ENCODE measurements around the gene AQP1. TPM values are rescaled to one million over a fixed set of nuclear protein-coding genes. Genes with fewer than 3 reads are reported as not detected.

Gene AQP1
- total and polyA plus RNA-seq, 2 experiments from 2014 or later: 35.6 to 51.1 TPM

GRCh38 chr7:30906515-30907240 lies 5.0 kb upstream of the AQP1 start:
- Histone ChIP-seq H3K27me3 (no peaks in the 10 kb centered on the region), H3K27ac (no peak overlapping the region), H3K9me3 (ENCODE audit: low read depth) (no peaks in the 10 kb centered on the region), H3K36me3 (no peaks in the 10 kb centered on the region), H3K4me3 (no peak overlapping the region), H3K4me1 (ENCODE audit: low read depth) (peaks cover 9% of the 10 kb centered on the region)
- DNase-seq (ENCODE audit: low read depth in 1 of 2, low spot score in 1 of 2): peak in 1 of 2 donors; percentile 41
- TF ChIP-seq, protein P1, sequence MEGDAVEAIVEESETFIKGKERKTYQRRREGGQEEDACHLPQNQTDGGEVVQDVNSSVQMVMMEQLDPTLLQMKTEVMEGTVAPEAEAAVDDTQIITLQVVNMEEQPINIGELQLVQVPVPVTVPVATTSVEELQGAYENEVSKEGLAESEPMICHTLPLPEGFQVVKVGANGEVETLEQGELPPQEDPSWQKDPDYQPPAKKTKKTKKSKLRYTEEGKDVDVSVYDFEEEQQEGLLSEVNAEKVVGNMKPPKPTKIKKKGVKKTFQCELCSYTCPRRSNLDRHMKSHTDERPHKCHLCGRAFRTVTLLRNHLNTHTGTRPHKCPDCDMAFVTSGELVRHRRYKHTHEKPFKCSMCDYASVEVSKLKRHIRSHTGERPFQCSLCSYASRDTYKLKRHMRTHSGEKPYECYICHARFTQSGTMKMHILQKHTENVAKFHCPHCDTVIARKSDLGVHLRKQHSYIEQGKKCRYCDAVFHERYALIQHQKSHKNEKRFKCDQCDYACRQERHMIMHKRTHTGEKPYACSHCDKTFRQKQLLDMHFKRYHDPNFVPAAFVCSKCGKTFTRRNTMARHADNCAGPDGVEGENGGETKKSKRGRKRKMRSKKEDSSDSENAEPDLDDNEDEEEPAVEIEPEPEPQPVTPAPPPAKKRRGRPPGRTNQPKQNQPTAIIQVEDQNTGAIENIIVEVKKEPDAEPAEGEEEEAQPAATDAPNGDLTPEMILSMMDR (IDR thresholded peaks at IDR 0.05; ENCODE audit: low read depth, low read length): no peak

DNA sequence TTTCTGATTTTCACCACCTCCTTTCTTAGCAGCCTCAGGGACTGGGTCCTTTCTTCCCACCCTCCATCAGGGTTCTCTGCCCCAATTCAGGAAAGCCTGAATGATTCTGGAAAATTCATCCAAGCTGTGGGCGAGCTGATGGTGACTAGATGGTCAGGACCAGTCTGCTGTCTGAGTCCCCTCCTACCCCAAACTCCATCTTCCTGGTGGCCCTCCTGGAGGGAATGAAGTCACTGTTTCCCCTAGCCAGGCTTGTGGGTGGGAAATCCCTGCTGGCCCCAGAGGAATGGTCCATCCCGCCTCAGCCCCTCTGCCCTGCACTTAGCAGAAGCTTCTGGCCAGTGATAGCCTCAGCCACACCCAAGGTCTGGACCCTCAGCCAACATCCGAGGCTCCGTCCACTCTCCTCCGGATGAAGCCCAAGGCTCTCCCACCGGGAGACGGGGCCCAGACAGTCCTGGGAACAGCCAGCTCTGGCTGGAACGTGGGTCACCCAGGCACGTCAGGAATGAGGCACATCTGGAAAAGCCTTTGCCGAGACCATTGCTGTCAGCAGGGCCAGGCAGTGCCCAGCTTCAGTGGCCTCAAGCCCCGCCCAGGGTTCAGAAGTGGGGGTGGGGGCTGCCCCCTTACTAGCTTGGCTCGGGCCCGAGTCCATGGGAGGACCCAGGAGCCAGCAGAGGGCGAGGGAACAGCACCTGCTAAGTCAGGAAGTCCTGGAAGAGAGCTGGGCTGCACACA lies 4.0 kb upstream of the AQP1 start:
- TF ChIP-seq, protein P1 (IDR thresholded peaks at IDR 0.05; ENCODE audit: low read depth, low read length): no peak
- no peak overlapping the region for H3K4me3 ChIP-seq
- no peaks in the 10 kb centered on the region for H3K9me3 ChIP-seq (ENCODE audit: low read depth)
- no peak for DNase-seq (ENCODE audit: low read depth in 1 of 2, low spot score in 1 of 2)
- H3K4me1 ChIP-seq (ENCODE audit: low read depth): peaks cover 19% of the 10 kb centered on the region
- no peaks in the 10 kb centered on the region for H3K36me3 ChIP-seq
- H3K27me3 ChIP-seq: no peaks in the 10 kb centered on the region
- H3K27ac ChIP-seq: no peak overlapping the region

DNA sequence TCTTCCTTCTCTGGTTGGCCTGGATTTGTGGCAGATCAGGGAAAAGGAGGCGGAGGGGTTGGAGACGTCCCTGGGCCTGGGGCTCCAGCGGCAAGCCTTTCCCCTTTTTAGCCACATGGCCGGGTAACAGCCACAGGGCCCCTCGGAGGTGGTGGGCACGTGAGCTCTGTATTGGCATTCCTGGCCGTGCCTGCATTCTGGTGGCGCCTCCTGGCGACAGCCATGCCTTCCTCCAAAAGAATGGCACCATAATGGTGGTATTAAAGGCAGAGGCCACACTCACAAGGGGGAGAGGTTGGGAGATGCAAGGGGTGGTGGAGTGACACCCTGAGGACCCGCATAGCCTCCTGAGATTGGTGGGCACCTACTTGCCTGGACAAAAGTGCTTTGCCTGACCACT lies 3.0 kb upstream of the AQP1 start:
- TF ChIP-seq, protein P1 (IDR thresholded peaks at IDR 0.05; ENCODE audit: low read depth, low read length): no peak
- Histone ChIP-seq H3K4me3 (no peak overlapping the region), H3K27me3 (no peaks in the 10 kb centered on the region), H3K4me1 (ENCODE audit: low read depth) (peaks cover 29% of the 10 kb centered on the region), H3K36me3 (no peaks in the 10 kb centered on the region), H3K9me3 (ENCODE audit: low read depth) (no peaks in the 10 kb centered on the region), H3K27ac (no peak overlapping the region)
- DNase-seq (ENCODE audit: low read depth in 1 of 2, low spot score in 1 of 2): peak in 1 of 2 donors; percentile 41

GRCh38 chr7:30909431-30909830 lies 2.2 kb upstream of the AQP1 start:
- TF ChIP-seq, protein P1 (IDR thresholded peaks at IDR 0.05; ENCODE audit: low read depth, low read length): no peak
- Histone ChIP-seq H3K9me3 (ENCODE audit: low read depth) (no peaks in the 10 kb centered on the region), H3K36me3 (no peaks in the 10 kb centered on the region), H3K4me1 (ENCODE audit: low read depth) (peaks cover 36% of the 10 kb centered on the region), H3K27me3 (no peaks in the 10 kb centered on the region), H3K27ac (no peak overlapping the region), H3K4me3 (no peak overlapping the region)
- DNase-seq (ENCODE audit: low read depth in 1 of 2, low spot score in 1 of 2): no peak

- H3K4me1 ChIP-seq (ENCODE audit: low read depth): peaks cover 47% of the 10 kb centered on the region
- no peak overlapping the region for H3K27ac ChIP-seq
- H3K4me3 ChIP-seq: no peak overlapping the region
- no peaks in the 10 kb centered on the region for H3K27me3 ChIP-seq
- H3K9me3 ChIP-seq (ENCODE audit: low read depth): no peaks in the 10 kb centered on the region
- TF ChIP-seq, protein P1 (IDR thresholded peaks at IDR 0.05; ENCODE audit: low read depth, low read length): no peak
- no peaks in the 10 kb centered on the region for H3K36me3 ChIP-seq
- DNase-seq (ENCODE audit: low read depth in 1 of 2, low spot score in 1 of 2): no peak
Measured at GRCh38 chr7:30910411-30911073, 1.1 kb upstream of the AQP1 start.
